ENCODE results near the gene CFDP1. TPM values are rescaled to one million over a fixed set of nuclear protein-coding genes. Genes with fewer than 3 reads are reported as not detected.

The CFDP1 gene
- total and polyA plus RNA-seq, 2 of the 13 experiments (the other 11 are each of a cell fraction or from before 2014, with no cell fraction given) = 78.6 to 153 TPM

- TF ChIP-seq, protein P1, sequence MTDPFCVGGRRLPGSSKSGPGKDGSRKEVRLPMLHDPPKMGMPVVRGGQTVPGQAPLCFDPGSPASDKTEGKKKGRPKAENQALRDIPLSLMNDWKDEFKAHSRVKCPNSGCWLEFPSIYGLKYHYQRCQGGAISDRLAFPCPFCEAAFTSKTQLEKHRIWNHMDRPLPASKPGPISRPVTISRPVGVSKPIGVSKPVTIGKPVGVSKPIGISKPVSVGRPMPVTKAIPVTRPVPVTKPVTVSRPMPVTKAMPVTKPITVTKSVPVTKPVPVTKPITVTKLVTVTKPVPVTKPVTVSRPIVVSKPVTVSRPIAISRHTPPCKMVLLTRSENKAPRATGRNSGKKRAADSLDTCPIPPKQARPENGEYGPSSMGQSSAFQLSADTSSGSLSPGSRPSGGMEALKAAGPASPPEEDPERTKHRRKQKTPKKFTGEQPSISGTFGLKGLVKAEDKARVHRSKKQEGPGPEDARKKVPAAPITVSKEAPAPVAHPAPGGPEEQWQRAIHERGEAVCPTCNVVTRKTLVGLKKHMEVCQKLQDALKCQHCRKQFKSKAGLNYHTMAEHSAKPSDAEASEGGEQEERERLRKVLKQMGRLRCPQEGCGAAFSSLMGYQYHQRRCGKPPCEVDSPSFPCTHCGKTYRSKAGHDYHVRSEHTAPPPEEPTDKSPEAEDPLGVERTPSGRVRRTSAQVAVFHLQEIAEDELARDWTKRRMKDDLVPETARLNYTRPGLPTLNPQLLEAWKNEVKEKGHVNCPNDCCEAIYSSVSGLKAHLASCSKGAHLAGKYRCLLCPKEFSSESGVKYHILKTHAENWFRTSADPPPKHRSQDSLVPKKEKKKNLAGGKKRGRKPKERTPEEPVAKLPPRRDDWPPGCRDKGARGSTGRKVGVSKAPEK (CRISPR knock-in tag; IDR thresholded peaks at IDR 0.05; ENCODE audit: borderline replicate concordance) = no peak
- TF ChIP-seq ZNF629 (CRISPR knock-in tag; conservative IDR thresholded peaks at IDR 0.05) = no peak
- 0 out of 2 replicates have a peak, but pooled peaks have one; percentile 3 for TF ChIP-seq NR2F6 (IDR thresholded peaks at IDR 0.05)
- TF ChIP-seq NR2F6 (CRISPR knock-in tag; IDR thresholded peaks at IDR 0.05) = no peak
- TF ChIP-seq ZNF644 (CRISPR knock-in tag; IDR thresholded peaks at IDR 0.05; ENCODE audit: low read depth) = no peak
- TF ChIP-seq DNMT3B (CRISPR knock-in tag; conservative IDR thresholded peaks at IDR 0.05) = no peak
- TF ChIP-seq GFI1 (CRISPR knock-in tag; IDR thresholded peaks at IDR 0.05; ENCODE audit: borderline replicate concordance) = 0 out of 2 replicates have a peak, but pooled peaks have one; percentile 40
- TF ChIP-seq TBX2 (CRISPR knock-in tag; IDR thresholded peaks at IDR 0.05; ENCODE audit: borderline replicate concordance) = peak; percentile 34; the same call in 1 of the 2 replicates
- TF ChIP-seq BCL6 (CRISPR knock-in tag; IDR thresholded peaks at IDR 0.05) = peak; percentile 83; the same call in 1 of the 2 replicates
- no peak for TF ChIP-seq ZNF318 (CRISPR knock-in tag; IDR thresholded peaks at IDR 0.05)
- TF ChIP-seq, protein P2, sequence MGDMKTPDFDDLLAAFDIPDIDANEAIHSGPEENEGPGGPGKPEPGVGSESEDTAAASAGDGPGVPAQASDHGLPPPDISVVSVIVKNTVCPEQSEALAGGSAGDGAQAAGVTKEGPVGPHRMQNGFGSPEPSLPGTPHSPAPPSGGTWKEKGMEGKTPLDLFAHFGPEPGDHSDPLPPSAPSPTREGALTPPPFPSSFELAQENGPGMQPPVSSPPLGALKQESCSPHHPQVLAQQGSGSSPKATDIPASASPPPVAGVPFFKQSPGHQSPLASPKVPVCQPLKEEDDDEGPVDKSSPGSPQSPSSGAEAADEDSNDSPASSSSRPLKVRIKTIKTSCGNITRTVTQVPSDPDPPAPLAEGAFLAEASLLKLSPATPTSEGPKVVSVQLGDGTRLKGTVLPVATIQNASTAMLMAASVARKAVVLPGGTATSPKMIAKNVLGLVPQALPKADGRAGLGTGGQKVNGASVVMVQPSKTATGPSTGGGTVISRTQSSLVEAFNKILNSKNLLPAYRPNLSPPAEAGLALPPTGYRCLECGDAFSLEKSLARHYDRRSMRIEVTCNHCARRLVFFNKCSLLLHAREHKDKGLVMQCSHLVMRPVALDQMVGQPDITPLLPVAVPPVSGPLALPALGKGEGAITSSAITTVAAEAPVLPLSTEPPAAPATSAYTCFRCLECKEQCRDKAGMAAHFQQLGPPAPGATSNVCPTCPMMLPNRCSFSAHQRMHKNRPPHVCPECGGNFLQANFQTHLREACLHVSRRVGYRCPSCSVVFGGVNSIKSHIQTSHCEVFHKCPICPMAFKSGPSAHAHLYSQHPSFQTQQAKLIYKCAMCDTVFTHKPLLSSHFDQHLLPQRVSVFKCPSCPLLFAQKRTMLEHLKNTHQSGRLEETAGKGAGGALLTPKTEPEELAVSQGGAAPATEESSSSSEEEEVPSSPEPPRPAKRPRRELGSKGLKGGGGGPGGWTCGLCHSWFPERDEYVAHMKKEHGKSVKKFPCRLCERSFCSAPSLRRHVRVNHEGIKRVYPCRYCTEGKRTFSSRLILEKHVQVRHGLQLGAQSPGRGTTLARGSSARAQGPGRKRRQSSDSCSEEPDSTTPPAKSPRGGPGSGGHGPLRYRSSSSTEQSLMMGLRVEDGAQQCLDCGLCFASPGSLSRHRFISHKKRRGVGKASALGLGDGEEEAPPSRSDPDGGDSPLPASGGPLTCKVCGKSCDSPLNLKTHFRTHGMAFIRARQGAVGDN (CRISPR knock-in tag; IDR thresholded peaks at IDR 0.05) = peak; percentile 44; the same call in 1 of the 2 replicates
Measured at GRCh38 chr16:75271441-75272096, 161.7 kb downstream of the CFDP1 start (continued).

Measured in HepG2 (cell line).